HCT116 (cell line): ENCODE results near the gene CTCFL. TPM values are rescaled to one million over a fixed set of nuclear protein-coding genes. Genes with fewer than 3 reads are reported as not detected.

Experiments
- ATAC-seq: fragments of 200-7000 bp; cut with Tn5 transposase; 2 replicates; pipeline ENCODE4 v1.9.1; 2020; ENCODE audit warnings: mild to moderate bottlenecking, moderate library complexity
- BruUV-seq: library from RNA; stranded (reverse); fragments of 400-500 nt; replicated peaks from 2 replicates; lab custom pipeline; 2021; lab: Mats Ljungman, UMichigan
- CTCF ChIA-PET: fragments of 300-600 bp; sonication (Branson Sonifier 250); formaldehyde crosslinking; loops from one replicate; lab custom pipeline; 2021; ENCODE audit warnings: antibody characterized with exemption; lab: Charles Lee
- POLR2A ChIA-PET: fragments of 300-600, 350-600 bp; sonication (Branson Sonifier 250); formaldehyde crosslinking; loops from one replicate; lab custom pipeline; 2021; ENCODE audit warnings: antibody characterized with exemption; lab: Charles Lee
- RAD21 ChIA-PET, 2 experiments: fragments of 300-600 bp; sonication (Branson Sonifier 250); formaldehyde crosslinking; loops; one replicate each; lab custom pipeline; 2023; ENCODE audit warnings: low total read pairs in 2 of 2; ENCODE audit not compliant: uncharacterized antibody in 2 of 2, unreplicated experiment in 2 of 2, low non-redundant PET in 1 of 2; lab: Charles Lee
- DNase-seq: peaks from one replicate; pipeline ENCODE4 v3.0.0-alpha.2; 2010; ENCODE audit warnings: low read depth, low spot score
- H2AFZ ChIP-seq: fragments of 200-600 bp; shearing (Covaris generic), sonication (generic); 2 replicates; pipeline ENCODE4 v1.6.1; 2017; ENCODE audit warnings: low read depth, mixed run types, mixed read lengths, antibody characterized with exemption, low read length; ENCODE audit not compliant: poor library complexity, severe bottlenecking
- H3K27ac ChIP-seq: 2 replicates; pipeline ENCODE4 v1.5.1; 2012; ENCODE audit warnings: low read depth, low read length
- H3K27me3 ChIP-seq: fragments of 200-600 bp; sonication (generic); 2 replicates; pipeline ENCODE4 v1.6.1; 2016; ENCODE audit warnings: mixed run types, low read length, mixed read lengths; ENCODE audit not compliant: insufficient read depth
- H3K36me3 ChIP-seq, 2 experiments: fragments of 200-500 bp in 1 of 2; fragments of 200-600 bp in 1 of 2; sonication (Bioruptor generic) in 1 of 2; sonication (generic) in 1 of 2; 2 replicates each; pipeline versions ENCODE4 v1.5.1 to v1.6.1; 2014 to 2016; ENCODE audit warnings: low read length in 2 of 2, inconsistent platforms in 1 of 2, mixed read lengths in 1 of 2, mixed run types in 1 of 2; ENCODE audit not compliant: insufficient read depth in 2 of 2, control insufficient read depth in 1 of 2
- H3K4me1 ChIP-seq, 2 experiments: fragments of 200-600 bp in 1 of 2; sonication (generic) in 1 of 2; 2 replicates each; pipeline versions ENCODE4 v1.5.1 to v1.6.1; 2012 to 2017; ENCODE audit warnings: low read length in 2 of 2, inconsistent platforms in 1 of 2, mild to moderate bottlenecking in 1 of 2, mixed read lengths in 1 of 2, mixed run types in 1 of 2, moderate library complexity in 1 of 2; ENCODE audit not compliant: insufficient read depth in 2 of 2, control insufficient read depth in 1 of 2
- H3K4me2 ChIP-seq: fragments of 200-600 bp; sonication (generic); 2 replicates; pipeline ENCODE4 v1.6.1; 2017; ENCODE audit warnings: mixed run types, low read length, mixed read lengths
- H3K4me3 ChIP-seq, 2 experiments: fragments of 200-600 bp in 1 of 2; sonication (generic) in 1 of 2; replicated peaks in 1 of 2; 2 replicates each; pipeline ENCODE4 v1.5.1; 2011 to 2016; ENCODE audit warnings: low read length in 2 of 2, control low read depth in 1 of 2, low read depth in 1 of 2, mild to moderate bottlenecking in 1 of 2, mixed read lengths in 1 of 2, mixed run types in 1 of 2
- H3K79me2 ChIP-seq: fragments of 200-600 bp; sonication (generic); 2 replicates; pipeline ENCODE4 v1.6.1; 2017; ENCODE audit warnings: mild to moderate bottlenecking, mixed run types, low read length, moderate library complexity, mixed read lengths; ENCODE audit not compliant: insufficient read depth
- H3K9ac ChIP-seq: fragments of 200-600 bp; sonication (generic); 2 replicates; pipeline ENCODE4 v1.6.1; 2016; ENCODE audit warnings: low read length, mixed read lengths
- H3K9me2 ChIP-seq: fragments of 200-600 bp; sonication (generic), shearing (Covaris generic); 2 replicates; pipeline ENCODE4 v1.6.1; 2017; ENCODE audit warnings: mixed run types, mild to moderate bottlenecking, moderate library complexity; ENCODE audit not compliant: insufficient read depth
- H3K9me3 ChIP-seq, 2 experiments: fragments of 200-500 bp in 1 of 2; fragments of 200-600 bp in 1 of 2; sonication (Bioruptor generic) in 1 of 2; sonication (generic) in 1 of 2; 2 replicates each; pipeline ENCODE4 v1.6.1; 2014 to 2017; ENCODE audit warnings: low read length in 2 of 2, mixed read lengths in 2 of 2, inconsistent platforms in 1 of 2, low read depth in 1 of 2, mild to moderate bottlenecking in 1 of 2, mixed run types in 1 of 2, moderate library complexity in 1 of 2; ENCODE audit not compliant: control insufficient read depth in 1 of 2, insufficient read depth in 1 of 2
- H4K20me1 ChIP-seq: fragments of 200-600 bp; sonication (generic), shearing (Covaris generic); 2 replicates; pipeline ENCODE4 v1.6.1; 2017; ENCODE audit warnings: mixed run types, mild to moderate bottlenecking, moderate library complexity; ENCODE audit not compliant: insufficient read depth
- CBX3 ChIP-seq: IDR thresholded peaks from 2 replicates; pipeline ENCODE4 v1.6.1; 2012; ENCODE audit warnings: low read depth
- EGR1 ChIP-seq: IDR thresholded peaks from 2 replicates; pipeline ENCODE4 v1.6.1; 2012; ENCODE audit warnings: low read depth
- EZH2phosphoT487 ChIP-seq: fragments of 200-600 bp; IDR thresholded peaks from 2 replicates; pipeline ENCODE4 v1.6.1; 2018; ENCODE audit warnings: antibody characterized with exemption, borderline replicate concordance
- FOSL1 ChIP-seq: IDR thresholded peaks from 2 replicates; pipeline ENCODE4 v1.6.1; 2012; ENCODE audit warnings: low read depth
- JUND ChIP-seq: IDR thresholded peaks from 2 replicates; pipeline ENCODE4 v1.6.1; 2012
- MAX ChIP-seq: IDR thresholded peaks from 2 replicates; pipeline ENCODE4 v1.6.1; 2012
- POLR2AphosphoS5 ChIP-seq: IDR thresholded peaks from 2 replicates; pipeline ENCODE4 v1.6.1; 2011; ENCODE audit warnings: mild to moderate bottlenecking, low read depth, low read length, moderate library complexity
- RAD21 ChIP-seq: IDR thresholded peaks from 2 replicates; pipeline ENCODE4 v1.6.1; 2012; ENCODE audit warnings: low read depth, mild to moderate bottlenecking
- REST ChIP-seq: IDR thresholded peaks from 2 replicates; pipeline ENCODE4 v1.6.1; 2012; ENCODE audit warnings: low read depth
- SRF ChIP-seq: IDR thresholded peaks from 2 replicates; pipeline ENCODE4 v1.6.1; 2012; ENCODE audit warnings: low read depth
- TCF7L2 ChIP-seq: IDR thresholded peaks from 2 replicates; pipeline ENCODE4 v1.7.0; 2011; ENCODE audit warnings: borderline replicate concordance, inconsistent platforms; ENCODE audit not compliant: insufficient read depth, insufficient read length; ENCODE audit errors: extremely low read depth
- ZBTB33 ChIP-seq: IDR thresholded peaks from 2 replicates; pipeline ENCODE4 v1.6.1; 2011; ENCODE audit warnings: mild to moderate bottlenecking, low read length, moderate library complexity; ENCODE audit not compliant: insufficient replicate concordance; ENCODE audit errors: extremely low read depth
- ZFX ChIP-seq: fragments of 450-650 bp; IDR thresholded peaks from 2 replicates; pipeline ENCODE4 v1.6.1; 2017
- intact Hi-C: fragments of 100-400 bp; cut with micrococcal nuclease; formaldehyde crosslinking; loops from 2 replicates; pipeline ENCODE4 v1.10.0; 2022
- total RNA-seq: library from RNA; stranded (reverse); gene quantifications from one replicate; pipeline ENCODE4 v1.2.1, GENCODE V29; 2021; ENCODE audit not compliant: unreplicated experiment
- TF ChIP-seq, protein P1 (sequence below): IDR thresholded peaks from 2 replicates; pipeline ENCODE4 v1.6.1; 2012

Gene CTCFL
- total RNA-seq, 1 experiment from 2014 or later = 0.34 TPM

DNA sequence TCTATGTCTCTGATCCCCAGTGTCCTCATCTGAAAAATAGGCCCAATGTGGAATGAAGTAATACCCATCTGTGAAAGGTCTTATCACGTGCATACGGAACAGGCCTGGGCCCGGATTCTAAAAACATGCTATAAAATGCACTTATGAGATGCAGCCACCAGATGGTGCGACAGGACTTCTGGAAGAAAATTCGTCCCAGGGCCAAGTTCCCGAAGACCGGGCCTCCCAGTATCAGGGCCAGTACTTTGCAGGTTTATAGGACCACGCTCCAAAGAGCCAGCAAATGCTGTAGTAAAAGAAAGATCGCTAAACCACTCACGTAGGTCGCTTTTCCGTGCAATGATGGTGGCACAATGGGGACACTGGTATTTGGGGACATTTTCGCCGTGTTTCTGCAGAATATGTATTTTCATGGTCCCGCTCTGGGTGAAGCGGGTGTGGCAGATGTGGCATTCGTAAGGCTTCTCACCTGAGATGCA lies 10.6 kb downstream of the CTCFL start (continued):
- peak; percentile 52 for TF ChIP-seq ZFX
- TF ChIP-seq CBX3 = no peak
- TF ChIP-seq EGR1 = no peak
- TF ChIP-seq, all 23 proteins: peak for 3

DNA sequence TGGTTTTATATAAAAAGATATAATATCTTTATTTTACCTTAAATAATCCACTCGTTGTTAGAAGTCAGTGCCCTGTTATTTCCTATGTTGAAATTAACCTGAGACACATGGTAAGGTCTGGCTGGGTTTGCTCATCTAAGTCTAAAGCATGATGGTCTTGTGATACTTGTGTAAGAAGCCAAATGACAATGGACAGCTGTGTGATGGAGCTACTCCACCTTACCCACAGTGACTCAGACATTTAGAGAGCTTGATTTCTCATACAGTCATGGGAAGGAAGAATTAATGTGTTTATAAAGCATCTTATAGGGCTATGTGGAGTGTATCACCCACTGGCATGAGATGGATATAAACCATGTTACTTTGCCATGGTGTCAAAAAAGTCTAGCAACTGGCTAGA lies 11.7 kb downstream of the CTCFL start:
- intact Hi-C loops = no loop called here
- CTCF ChIA-PET = interaction anchor here (1.1 to 1.4 kb wide), 4 partner anchors 15 to 83 kb away, joined by 4 to 14 read pairs (median 7); no protein-coding TSS in a partner anchor
- TF ChIP-seq, protein P1, sequence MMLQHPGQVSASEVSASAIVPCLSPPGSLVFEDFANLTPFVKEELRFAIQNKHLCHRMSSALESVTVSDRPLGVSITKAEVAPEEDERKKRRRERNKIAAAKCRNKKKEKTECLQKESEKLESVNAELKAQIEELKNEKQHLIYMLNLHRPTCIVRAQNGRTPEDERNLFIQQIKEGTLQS = no peak
- TF ChIP-seq POLR2AphosphoS5 (no peak), SRF (no peak), ZBTB33 (no peak), MAX (no peak), JUND (no peak), CBX3 (no peak), TCF7L2 (no peak), FOSL1 (no peak), EZH2phosphoT487 (no peak), RAD21 (no peak), REST (no peak)
- Histone ChIP-seq H3K79me2 (no peaks in the 10 kb centered on the region), H3K4me3 (no peak overlapping the region), H3K4me1 (peaks cover 0 to 4% of the 10 kb centered on the region in 2 experiments; a peak in 1 of 4 replicates), H3K36me3 (no peaks in the 10 kb centered on the region), H4K20me1 (no peaks in the 10 kb centered on the region), H3K27ac (no peak overlapping the region), H3K4me2 (no peak overlapping the region), H3K27me3 (no peaks in the 10 kb centered on the region), H3K9me3 (no peaks in the 10 kb centered on the region), H3K9ac (no peak overlapping the region), H2AFZ (no peak overlapping the region), H3K9me2 (no peaks in the 10 kb centered on the region)
- ATAC-seq (no peak), DNase-seq (no peak)
- BruUV-seq = no TSS peak
- POLR2A ChIA-PET = no interaction called here
- RAD21 ChIA-PET = interaction anchor here in 1 of 2 experiments (0.9 kb wide), 2 partner anchors 80 to 83 kb away, joined by 4 to 5 read pairs; no protein-coding TSS in a partner anchor
